ENCODE results near the gene CBFA2T2.
"Not testable (repeated sequence)": the region's sequence is repeated elsewhere in the genome, so short reads cannot be mapped to it uniquely, and the experiment has no call there.

Gene CBFA2T2

DNA sequence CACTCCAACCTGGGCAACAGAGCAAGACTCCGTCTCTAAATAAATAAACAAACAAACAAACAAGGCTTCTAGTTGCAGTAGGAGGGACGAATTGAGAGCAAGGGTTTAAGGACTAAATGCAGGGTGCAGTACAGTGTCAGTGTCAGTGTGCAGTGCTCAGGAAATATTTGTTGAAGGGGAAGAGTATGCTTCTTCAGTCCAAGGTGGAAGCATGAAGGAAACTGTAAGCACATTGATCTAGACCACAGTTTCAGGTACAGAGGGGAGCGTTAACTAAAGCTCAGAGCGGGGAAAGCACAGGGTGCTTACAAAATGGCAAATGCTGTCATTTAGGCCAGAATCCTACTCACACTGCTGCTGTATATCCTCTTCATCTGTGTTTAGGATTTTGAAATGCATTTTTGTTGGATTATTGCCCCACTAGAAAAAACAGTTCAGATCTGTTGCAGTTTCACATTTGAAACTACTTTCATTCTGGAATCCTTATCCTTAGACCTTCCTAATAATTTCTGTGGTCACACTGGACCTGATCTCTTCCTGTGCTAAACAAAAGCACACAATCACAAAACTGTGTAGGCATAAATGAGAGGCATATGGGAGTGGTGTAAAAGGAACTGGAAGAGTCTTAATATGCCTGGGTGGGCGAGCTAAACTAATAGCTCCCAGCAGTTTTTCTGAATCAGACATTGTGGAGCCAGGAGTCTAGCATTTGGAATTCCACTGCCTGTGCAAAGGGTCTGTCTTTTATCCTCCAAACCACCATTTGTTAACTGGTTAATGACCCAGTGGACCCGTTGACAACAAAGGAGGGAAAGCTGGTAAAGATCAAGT lies 41.4 kb downstream of the CBFA2T2 start:
- H3K4me3 ChIP-seq (ENCODE audit: low read length) = no peak overlapping the region
- H3K4me1 ChIP-seq (ENCODE audit: insufficient read depth, low read length) = peaks cover 11% of the 10 kb centered on the region
- no peaks in the 10 kb centered on the region for H3K9me3 ChIP-seq (ENCODE audit: low read length)
- H3K36me3 ChIP-seq (ENCODE audit: insufficient read depth, low read length) = no peaks in the 10 kb centered on the region
- no peaks in the 10 kb centered on the region for H3K27me3 ChIP-seq (ENCODE audit: insufficient read depth, low read length)
- no peak overlapping the region for H2AFZ ChIP-seq (ENCODE audit: low read depth, low read length)

DNA sequence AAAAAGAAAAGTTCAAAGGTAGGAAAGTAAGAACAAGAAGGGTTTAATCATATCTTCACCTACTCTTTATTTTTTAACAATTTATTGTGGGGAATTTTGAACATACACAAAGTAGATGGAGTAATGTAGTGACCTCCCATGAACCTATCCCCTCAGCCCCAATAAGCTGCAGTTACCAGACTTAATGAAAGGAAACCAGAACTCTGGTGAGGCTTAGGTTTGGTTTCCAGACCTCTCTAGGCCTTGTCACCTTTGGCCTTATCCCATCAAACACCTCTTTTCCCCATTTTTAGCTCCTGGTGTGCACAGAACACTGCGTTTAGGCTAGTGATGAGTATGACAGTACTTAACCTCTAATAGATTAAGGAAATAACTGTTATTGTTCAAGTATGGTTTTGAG lies 42.0 kb downstream of the CBFA2T2 start:
- Histone ChIP-seq H3K4me1 (ENCODE audit: insufficient read depth, low read length) (peaks cover 11% of the 10 kb centered on the region), H3K4me3 (ENCODE audit: low read length) (no peak overlapping the region), H3K36me3 (ENCODE audit: insufficient read depth, low read length) (no peaks in the 10 kb centered on the region), H2AFZ (ENCODE audit: low read depth, low read length) (no peak overlapping the region), H3K9me3 (ENCODE audit: low read length) (no peaks in the 10 kb centered on the region), H3K27me3 (ENCODE audit: insufficient read depth, low read length) (no peaks in the 10 kb centered on the region)

DNA sequence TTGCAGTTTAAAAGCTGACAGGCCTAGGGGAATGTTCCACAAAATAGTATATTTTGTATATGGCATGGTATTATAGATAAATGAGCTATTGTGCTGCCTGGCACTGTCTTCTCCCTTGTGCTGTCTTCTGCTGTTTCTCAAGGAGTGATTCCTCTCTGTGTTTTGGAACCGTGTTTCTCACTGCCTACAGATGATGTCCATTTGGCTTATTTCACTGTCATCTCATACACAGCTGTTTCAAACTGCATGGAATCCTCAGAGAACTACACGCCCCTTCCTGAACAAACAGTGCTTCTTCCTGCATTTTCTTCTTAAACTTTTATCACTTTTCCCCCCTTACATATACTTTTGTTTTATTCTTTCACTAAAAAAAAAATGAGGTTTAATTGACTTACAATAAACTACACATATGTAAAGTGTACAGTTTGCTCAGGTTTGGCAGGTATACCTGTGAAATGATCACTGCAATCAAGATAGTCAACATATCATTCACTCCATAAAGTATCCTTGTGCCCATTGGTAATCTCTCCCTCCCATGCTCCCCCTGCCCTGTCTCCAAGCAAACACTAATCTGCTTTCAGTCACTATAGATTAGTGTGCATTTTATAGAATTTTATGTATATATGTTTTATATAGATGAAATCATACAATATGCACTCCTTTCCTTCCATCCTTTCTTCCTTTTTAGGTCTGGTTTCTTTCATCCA lies 43.0 kb downstream of the CBFA2T2 start:
- H3K4me1 ChIP-seq (ENCODE audit: insufficient read depth, low read length) = peaks cover 11% of the 10 kb centered on the region
- H3K36me3 ChIP-seq (ENCODE audit: insufficient read depth, low read length) = no peaks in the 10 kb centered on the region
- no peaks in the 10 kb centered on the region for H3K9me3 ChIP-seq (ENCODE audit: low read length)
- no peaks in the 10 kb centered on the region for H3K27me3 ChIP-seq (ENCODE audit: insufficient read depth, low read length)
- no peak overlapping the region for H2AFZ ChIP-seq (ENCODE audit: low read depth, low read length)
- H3K4me3 ChIP-seq (ENCODE audit: low read length) = no peak overlapping the region

DNA sequence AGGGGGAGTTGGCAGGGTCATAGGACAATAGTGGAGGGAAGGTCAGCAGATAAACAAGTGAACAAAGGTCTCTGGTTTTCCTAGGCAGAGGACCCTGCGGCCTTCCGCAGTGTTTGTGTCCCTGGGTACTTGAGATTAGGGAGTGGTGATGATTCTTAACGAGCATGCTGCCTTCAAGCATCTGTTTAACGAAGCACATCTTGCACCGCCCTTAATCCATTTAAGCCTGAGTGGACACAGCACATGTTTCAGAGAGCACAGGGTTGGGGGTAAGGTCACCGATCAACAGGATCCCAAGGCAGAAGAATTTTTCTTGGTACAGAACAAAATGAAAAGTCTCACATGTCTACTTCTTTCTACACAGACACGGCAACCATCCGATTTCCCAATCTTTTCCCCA lies 45.8 kb downstream of the CBFA2T2 start:
- H3K27me3 ChIP-seq (ENCODE audit: insufficient read depth, low read length); H3K4me3 ChIP-seq (ENCODE audit: low read length); H3K9me3 ChIP-seq (ENCODE audit: low read length); H2AFZ ChIP-seq (ENCODE audit: low read depth, low read length); H3K36me3 ChIP-seq (ENCODE audit: insufficient read depth, low read length): not testable (repeated sequence)
- peaks cover 11% of the 10 kb centered on the region for H3K4me1 ChIP-seq (ENCODE audit: insufficient read depth, low read length)

DNA sequence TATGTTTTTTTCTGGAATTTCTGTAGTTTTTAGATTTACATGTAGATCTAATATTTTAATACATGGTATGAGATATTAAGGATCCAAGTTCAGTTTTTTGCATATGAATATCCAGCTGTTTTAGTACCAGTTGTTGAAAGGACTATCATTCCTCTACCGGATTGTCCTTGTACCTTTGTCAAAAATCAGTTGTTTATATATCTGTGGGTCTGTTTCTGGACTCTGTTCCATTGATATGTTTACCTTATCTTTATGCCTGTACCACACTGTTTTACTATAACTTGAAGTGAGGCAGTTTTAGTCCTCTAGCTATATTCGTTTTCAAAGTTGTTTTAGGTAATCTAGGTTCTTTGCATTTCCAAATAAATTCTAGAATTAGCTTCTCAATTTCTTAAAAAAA lies 47.7 kb downstream of the CBFA2T2 start:
- H3K9me3 ChIP-seq (ENCODE audit: low read length) = no peaks in the 10 kb centered on the region
- no peaks in the 10 kb centered on the region for H3K27me3 ChIP-seq (ENCODE audit: insufficient read depth, low read length)
- H3K4me3 ChIP-seq (ENCODE audit: low read length) = no peak overlapping the region
- H2AFZ ChIP-seq (ENCODE audit: low read depth, low read length) = no peak overlapping the region
- no peaks in the 10 kb centered on the region for H3K36me3 ChIP-seq (ENCODE audit: insufficient read depth, low read length)
- no peaks in the 10 kb centered on the region for H3K4me1 ChIP-seq (ENCODE audit: insufficient read depth, low read length)

DNA sequence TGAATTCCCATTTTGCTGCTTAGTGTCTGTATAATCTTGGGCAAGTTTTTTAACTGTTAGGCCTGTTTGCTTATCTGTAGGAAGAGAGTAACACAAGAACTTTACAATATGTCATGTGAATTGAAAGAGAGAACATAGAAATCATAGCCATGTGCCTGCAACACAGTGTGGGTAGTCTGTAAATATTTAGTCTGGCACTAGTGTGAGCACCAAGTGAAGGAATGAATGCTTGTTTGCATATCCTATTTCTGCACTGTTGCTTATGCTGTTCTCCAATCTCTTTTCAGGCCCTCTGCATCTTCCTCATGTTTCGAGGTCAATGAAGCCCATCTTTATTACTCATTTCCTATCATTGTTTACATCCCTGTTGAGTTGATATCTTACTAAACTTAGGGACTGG lies 49.2 kb downstream of the CBFA2T2 start:
- no peaks in the 10 kb centered on the region for H3K36me3 ChIP-seq (ENCODE audit: insufficient read depth, low read length)
- H2AFZ ChIP-seq (ENCODE audit: low read depth, low read length) = no peak overlapping the region
- H3K27me3 ChIP-seq (ENCODE audit: insufficient read depth, low read length) = no peaks in the 10 kb centered on the region
- no peaks in the 10 kb centered on the region for H3K4me1 ChIP-seq (ENCODE audit: insufficient read depth, low read length)
- no peaks in the 10 kb centered on the region for H3K9me3 ChIP-seq (ENCODE audit: low read length)
- no peak overlapping the region for H3K4me3 ChIP-seq (ENCODE audit: low read length)

DNA sequence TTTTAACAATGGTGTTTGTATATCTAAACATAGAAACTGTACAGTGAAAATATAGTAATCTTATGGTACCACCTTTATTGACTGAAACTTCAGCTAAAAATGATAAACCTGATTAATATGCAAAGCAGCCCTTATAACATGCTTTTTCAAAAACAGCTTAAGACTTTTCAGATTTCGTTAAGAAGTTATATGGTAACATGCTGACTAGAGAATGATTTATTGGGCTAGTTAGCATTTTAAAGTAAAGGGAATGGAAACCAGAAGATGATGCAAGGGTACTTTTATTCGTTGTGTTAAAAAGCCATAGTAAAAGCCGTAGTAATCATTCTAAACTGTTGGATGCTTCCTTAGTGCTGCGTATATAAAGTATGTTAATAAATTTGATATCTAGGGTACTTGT lies 50.5 kb downstream of the CBFA2T2 start:
- no peak overlapping the region for H2AFZ ChIP-seq (ENCODE audit: low read depth, low read length)
- H3K27me3 ChIP-seq (ENCODE audit: insufficient read depth, low read length) = no peaks in the 10 kb centered on the region
- H3K9me3 ChIP-seq (ENCODE audit: low read length) = no peaks in the 10 kb centered on the region
- no peak overlapping the region for H3K4me3 ChIP-seq (ENCODE audit: low read length)
- no peaks in the 10 kb centered on the region for H3K4me1 ChIP-seq (ENCODE audit: insufficient read depth, low read length)
- no peaks in the 10 kb centered on the region for H3K36me3 ChIP-seq (ENCODE audit: insufficient read depth, low read length)

DNA sequence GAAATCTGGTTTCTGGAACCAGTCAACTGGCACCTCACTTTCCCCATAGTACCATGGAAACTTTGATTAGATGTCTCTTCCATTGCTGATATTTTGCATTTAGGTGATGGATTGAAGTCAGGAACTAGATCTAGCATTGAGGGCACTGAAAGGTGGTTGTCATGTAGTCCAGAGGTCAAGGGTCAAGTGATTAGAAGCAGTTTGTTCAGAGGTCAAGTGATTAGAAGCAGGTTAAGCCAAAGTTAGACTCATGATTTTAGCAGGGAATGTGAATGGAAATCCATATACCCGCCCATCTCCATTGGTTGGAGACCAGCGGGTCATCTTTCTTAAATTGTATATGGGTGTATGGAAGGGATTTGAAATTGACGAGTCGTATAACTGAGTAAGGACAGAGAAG lies 51.2 kb downstream of the CBFA2T2 start:
- no peaks in the 10 kb centered on the region for H3K4me1 ChIP-seq (ENCODE audit: insufficient read depth, low read length)
- no peaks in the 10 kb centered on the region for H3K9me3 ChIP-seq (ENCODE audit: low read length)
- no peak overlapping the region for H2AFZ ChIP-seq (ENCODE audit: low read depth, low read length)
- H3K36me3 ChIP-seq (ENCODE audit: insufficient read depth, low read length) = no peaks in the 10 kb centered on the region
- H3K4me3 ChIP-seq (ENCODE audit: low read length) = no peak overlapping the region
- no peaks in the 10 kb centered on the region for H3K27me3 ChIP-seq (ENCODE audit: insufficient read depth, low read length)

DNA sequence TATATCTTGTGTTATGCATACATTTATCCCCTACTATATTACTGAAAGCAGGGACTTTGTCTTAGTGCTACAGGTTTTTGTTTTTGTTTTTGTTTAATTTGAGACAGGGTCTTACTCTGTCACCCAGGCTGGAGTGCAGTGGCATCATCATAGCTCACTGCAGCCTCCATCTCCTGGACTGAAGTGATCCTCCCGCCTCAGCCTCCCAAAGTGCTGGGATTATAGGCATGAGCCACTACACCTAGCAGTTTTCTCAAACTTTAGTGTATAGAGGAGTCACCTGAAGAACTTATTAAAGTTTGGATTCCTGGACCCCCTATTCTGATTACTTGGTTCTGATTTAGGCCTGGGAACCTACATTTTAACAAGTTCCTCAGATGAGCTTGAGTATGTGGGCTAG lies 51.9 kb downstream of the CBFA2T2 start:
- H3K9me3 ChIP-seq (ENCODE audit: low read length) = no peaks in the 10 kb centered on the region
- no peak overlapping the region for H3K4me3 ChIP-seq (ENCODE audit: low read length)
- no peaks in the 10 kb centered on the region for H3K27me3 ChIP-seq (ENCODE audit: insufficient read depth, low read length)
- H3K36me3 ChIP-seq (ENCODE audit: insufficient read depth, low read length) = no peaks in the 10 kb centered on the region
- no peaks in the 10 kb centered on the region for H3K4me1 ChIP-seq (ENCODE audit: insufficient read depth, low read length)
- H2AFZ ChIP-seq (ENCODE audit: low read depth, low read length) = no peak overlapping the region

DNA sequence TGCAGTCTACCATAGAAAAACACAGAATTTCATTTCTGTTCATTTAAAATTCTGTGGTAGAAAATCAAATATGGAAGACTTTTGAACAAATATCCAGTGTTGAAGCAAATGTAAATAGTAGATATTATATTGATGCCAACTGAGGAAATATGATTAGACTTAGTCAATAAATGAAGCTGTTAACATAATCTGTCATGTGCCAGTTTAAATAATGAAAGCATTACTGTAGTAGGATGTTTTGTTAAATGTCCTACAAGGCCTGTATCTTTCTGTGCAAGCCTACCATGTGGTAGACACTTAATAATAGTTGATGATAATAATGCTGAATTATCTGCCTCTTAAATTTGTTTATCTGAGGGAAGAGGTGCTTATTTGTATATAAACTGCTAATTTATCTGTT lies 55.9 kb downstream of the CBFA2T2 start:
- Histone ChIP-seq H2AFZ (ENCODE audit: low read depth, low read length) (no peak overlapping the region), H3K36me3 (ENCODE audit: insufficient read depth, low read length) (no peaks in the 10 kb centered on the region), H3K4me1 (ENCODE audit: insufficient read depth, low read length) (no peaks in the 10 kb centered on the region), H3K27me3 (ENCODE audit: insufficient read depth, low read length) (no peaks in the 10 kb centered on the region), H3K9me3 (ENCODE audit: low read length) (no peaks in the 10 kb centered on the region), H3K4me3 (ENCODE audit: low read length) (no peak overlapping the region)

DNA sequence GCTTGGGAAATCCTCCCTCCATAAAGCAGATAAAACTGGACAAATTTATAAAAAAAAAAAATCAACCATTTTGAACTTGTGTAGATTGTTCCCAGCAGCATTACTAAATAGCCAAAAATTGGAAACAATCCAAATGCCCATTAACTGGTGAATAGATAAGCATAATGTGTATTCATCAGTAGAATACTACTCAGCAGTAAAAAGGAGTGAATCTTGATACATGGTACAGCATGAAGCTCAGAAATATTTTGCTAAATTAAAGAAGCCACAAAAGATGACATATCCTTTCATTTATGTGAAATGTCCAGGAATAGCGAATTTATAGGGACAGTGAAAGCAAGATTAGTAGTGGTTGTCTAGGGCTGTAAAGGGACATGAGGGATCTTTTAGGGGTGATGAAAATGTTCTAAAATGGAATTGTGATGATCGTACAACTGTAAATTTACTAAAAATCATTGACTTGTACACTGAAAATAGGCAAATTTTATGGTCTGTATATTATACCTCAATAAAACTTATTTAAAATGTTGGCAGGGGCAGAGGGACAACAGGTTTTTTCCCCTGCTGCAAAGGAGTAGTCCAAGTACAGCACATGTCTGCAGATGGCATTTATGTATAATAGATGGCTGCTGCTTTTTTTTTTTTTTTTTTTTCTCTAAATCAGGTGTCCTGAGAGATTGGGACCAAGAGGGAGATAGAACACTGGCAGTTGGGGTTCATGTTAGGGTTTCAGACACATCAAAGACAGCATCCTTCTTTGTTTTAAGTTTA lies 59.5 kb downstream of the CBFA2T2 start:
- no peaks in the 10 kb centered on the region for H3K36me3 ChIP-seq (ENCODE audit: insufficient read depth, low read length)
- no peak overlapping the region for H3K4me3 ChIP-seq (ENCODE audit: low read length)
- no peak overlapping the region for H2AFZ ChIP-seq (ENCODE audit: low read depth, low read length)
- no peaks in the 10 kb centered on the region for H3K9me3 ChIP-seq (ENCODE audit: low read length)
- no peaks in the 10 kb centered on the region for H3K4me1 ChIP-seq (ENCODE audit: insufficient read depth, low read length)
- H3K27me3 ChIP-seq (ENCODE audit: insufficient read depth, low read length) = no peaks in the 10 kb centered on the region

DNA sequence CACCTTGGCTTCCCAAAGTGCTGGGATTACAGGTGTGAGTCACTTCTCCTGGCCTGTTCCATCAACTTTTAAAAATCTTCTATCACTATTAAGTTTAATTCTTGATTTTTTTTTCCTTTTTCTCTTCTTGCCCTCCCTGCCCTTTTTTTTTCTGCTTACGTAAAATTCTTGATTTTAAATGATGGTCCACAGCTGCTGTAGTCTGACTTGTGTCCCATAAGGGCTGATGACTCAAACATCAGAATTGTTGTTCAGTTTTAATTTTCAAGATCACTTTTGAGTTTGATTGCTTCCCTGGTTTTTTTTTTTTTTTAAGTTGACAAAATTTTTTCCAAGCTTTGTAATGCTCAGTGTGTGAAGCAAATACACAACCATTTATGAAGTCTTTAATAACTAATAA lies 61.9 kb downstream of the CBFA2T2 start:
- no peaks in the 10 kb centered on the region for H3K36me3 ChIP-seq (ENCODE audit: insufficient read depth, low read length)
- H3K9me3 ChIP-seq (ENCODE audit: low read length) = no peaks in the 10 kb centered on the region
- H3K4me1 ChIP-seq (ENCODE audit: insufficient read depth, low read length) = peaks cover 6% of the 10 kb centered on the region
- no peak overlapping the region for H2AFZ ChIP-seq (ENCODE audit: low read depth, low read length)
- no peaks in the 10 kb centered on the region for H3K27me3 ChIP-seq (ENCODE audit: insufficient read depth, low read length)
- H3K4me3 ChIP-seq (ENCODE audit: low read length) = no peak overlapping the region

DNA sequence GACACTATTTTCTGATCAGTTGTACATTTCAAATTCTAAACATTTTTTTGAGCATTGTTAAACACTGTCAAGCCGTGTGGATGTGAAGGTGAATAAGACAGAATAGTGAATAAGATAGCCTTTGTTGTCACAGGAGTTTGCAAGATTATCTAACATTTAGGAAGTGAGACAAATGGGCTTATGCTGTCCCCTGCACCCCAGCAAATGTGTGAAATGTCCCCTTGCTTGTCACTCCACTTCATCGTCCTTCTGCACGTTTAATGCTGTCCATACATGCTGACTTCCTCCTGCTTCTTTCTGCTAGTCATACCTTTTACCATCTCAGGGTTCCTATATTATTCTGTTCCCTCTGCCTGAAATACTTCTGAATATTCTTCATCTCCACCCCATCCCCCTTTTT lies 62.6 kb downstream of the CBFA2T2 start:
- Histone ChIP-seq H3K9me3 (ENCODE audit: low read length) (no peaks in the 10 kb centered on the region), H3K4me1 (ENCODE audit: insufficient read depth, low read length) (peaks cover 6% of the 10 kb centered on the region), H3K4me3 (ENCODE audit: low read length) (no peak overlapping the region), H3K36me3 (ENCODE audit: insufficient read depth, low read length) (peaks cover 4% of the 10 kb centered on the region), H3K27me3 (ENCODE audit: insufficient read depth, low read length) (no peaks in the 10 kb centered on the region), H2AFZ (ENCODE audit: low read depth, low read length) (no peak overlapping the region)
